ENCODE data around the gene IP6K1. TPM values are rescaled to one million over a fixed set of nuclear protein-coding genes. Genes with fewer than 3 reads are reported as not detected.

The IP6K1 gene
- total RNA-seq, 4 donors from 2014 or later = 13.5 to 22.2 (median 19.5) TPM

DNA sequence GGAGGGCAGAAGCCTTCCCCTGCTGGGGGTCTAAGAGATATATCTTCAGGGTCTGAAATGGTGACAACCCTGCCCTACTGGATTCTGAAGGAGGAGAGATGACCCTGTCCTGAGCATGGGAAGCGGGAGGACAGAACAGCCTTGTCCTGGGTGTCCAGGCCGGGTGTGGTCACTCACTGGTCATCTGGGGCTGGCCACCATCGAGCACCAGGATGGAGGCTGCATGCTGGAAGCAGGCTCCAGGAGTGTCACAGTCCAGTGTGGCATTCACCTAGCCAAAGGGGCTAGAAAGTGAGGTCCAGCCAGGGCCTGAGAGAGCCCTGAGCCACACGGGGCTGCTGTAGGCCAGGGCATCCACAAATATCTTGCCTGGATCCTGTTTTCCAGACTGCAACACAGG lies 8.1 kb upstream of the IP6K1 start:
- no peaks in the 10 kb centered on the region for H3K27me3 ChIP-seq
- H3K4me3 ChIP-seq = no peak overlapping the region
- no peak overlapping the region for H3K27ac ChIP-seq
- H3K36me3 ChIP-seq = no peaks in the 10 kb centered on the region
- in situ Hi-C loops (cut with MboI; ENCODE audit: low sequenced_read_pairs in 4 of 4) = no loop called here
- H3K9me3 ChIP-seq = no peaks in the 10 kb centered on the region
- TF ChIP-seq, protein P1, sequence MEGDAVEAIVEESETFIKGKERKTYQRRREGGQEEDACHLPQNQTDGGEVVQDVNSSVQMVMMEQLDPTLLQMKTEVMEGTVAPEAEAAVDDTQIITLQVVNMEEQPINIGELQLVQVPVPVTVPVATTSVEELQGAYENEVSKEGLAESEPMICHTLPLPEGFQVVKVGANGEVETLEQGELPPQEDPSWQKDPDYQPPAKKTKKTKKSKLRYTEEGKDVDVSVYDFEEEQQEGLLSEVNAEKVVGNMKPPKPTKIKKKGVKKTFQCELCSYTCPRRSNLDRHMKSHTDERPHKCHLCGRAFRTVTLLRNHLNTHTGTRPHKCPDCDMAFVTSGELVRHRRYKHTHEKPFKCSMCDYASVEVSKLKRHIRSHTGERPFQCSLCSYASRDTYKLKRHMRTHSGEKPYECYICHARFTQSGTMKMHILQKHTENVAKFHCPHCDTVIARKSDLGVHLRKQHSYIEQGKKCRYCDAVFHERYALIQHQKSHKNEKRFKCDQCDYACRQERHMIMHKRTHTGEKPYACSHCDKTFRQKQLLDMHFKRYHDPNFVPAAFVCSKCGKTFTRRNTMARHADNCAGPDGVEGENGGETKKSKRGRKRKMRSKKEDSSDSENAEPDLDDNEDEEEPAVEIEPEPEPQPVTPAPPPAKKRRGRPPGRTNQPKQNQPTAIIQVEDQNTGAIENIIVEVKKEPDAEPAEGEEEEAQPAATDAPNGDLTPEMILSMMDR (IDR thresholded peaks at IDR 0.05 in 4 of 5, conservative IDR thresholded peaks at IDR 0.05 in 1 of 5) = no peak
- TF ChIP-seq POLR2A (IDR thresholded peaks at IDR 0.05) = no peak
- intact Hi-C loops (cut with DNase I; ENCODE audit: low total_unique reads) = no loop called here
- ATAC-seq (no peak), DNase-seq (no peak)
- H3K4me1 ChIP-seq = no peaks in the 10 kb centered on the region

DNA sequence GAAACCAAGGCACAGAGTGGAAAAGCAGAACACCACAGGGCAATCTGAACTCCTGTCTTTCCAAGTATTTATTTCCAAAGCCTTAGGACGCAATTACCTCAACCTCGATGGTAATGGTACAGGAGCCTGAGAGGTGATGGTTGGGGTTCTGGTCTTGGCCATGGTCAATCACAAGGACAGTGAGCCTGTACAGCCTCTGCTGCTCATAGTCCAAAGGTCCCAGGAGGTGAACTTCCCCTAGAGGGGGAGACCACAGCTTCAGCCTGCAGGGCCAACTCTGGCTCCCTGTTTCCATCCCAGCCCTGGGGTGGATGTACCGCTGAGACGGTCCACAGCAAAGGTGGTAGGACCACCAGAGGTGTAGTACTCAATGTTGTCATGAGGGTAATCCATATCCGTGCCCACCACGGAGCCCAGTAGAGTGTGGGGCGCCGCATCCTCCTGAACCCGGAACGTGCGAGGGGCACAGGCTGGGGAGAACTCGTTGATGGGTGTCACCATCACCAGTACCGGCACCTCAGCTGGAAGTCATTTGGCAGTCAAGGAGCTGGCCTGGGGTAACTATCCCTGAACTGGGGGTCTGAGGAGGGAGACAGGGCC lies 7.2 kb upstream of the IP6K1 start:
- Histone ChIP-seq H3K4me3 (no peak overlapping the region), H3K36me3 (no peaks in the 10 kb centered on the region), H3K4me1 (no peaks in the 10 kb centered on the region), H3K27me3 (no peaks in the 10 kb centered on the region), H3K9me3 (no peaks in the 10 kb centered on the region), H3K27ac (no peak overlapping the region)
- TF ChIP-seq POLR2A (IDR thresholded peaks at IDR 0.05) = no peak
- TF ChIP-seq, protein P1 (IDR thresholded peaks at IDR 0.05 in 4 of 5, conservative IDR thresholded peaks at IDR 0.05 in 1 of 5) = no peak
- DNase-seq (no peak), ATAC-seq (no peak)
- intact Hi-C loops (cut with DNase I; ENCODE audit: low total_unique reads) = no loop called here
- in situ Hi-C loops (cut with MboI; ENCODE audit: low sequenced_read_pairs in 4 of 4) = no loop called here

GRCh38 chr3:49792371-49793150 lies 6.2 kb upstream of the IP6K1 start:
- H3K9me3 ChIP-seq = no peaks in the 10 kb centered on the region
- no peaks in the 10 kb centered on the region for H3K4me1 ChIP-seq
- intact Hi-C loops (cut with DNase I; ENCODE audit: low total_unique reads) (no loop called here), in situ Hi-C loops (cut with MboI; ENCODE audit: low sequenced_read_pairs in 4 of 4) (no loop called here)
- no peak overlapping the region for H3K27ac ChIP-seq
- no peak overlapping the region for H3K4me3 ChIP-seq
- H3K36me3 ChIP-seq = no peaks in the 10 kb centered on the region
- no peaks in the 10 kb centered on the region for H3K27me3 ChIP-seq
- TF ChIP-seq, protein P1 (IDR thresholded peaks at IDR 0.05 in 4 of 5, conservative IDR thresholded peaks at IDR 0.05 in 1 of 5) = no peak
- TF ChIP-seq POLR2A (IDR thresholded peaks at IDR 0.05) = no peak
- DNase-seq (no peak), ATAC-seq (no peak)

- Histone ChIP-seq H3K9me3 (no peaks in the 10 kb centered on the region), H3K27me3 (no peaks in the 10 kb centered on the region), H3K4me3 (no peak overlapping the region), H3K4me1 (peaks cover 0 to 7% of the 10 kb centered on the region in 2 donors), H3K36me3 (no peaks in the 10 kb centered on the region), H3K27ac (no peak overlapping the region)
- TF ChIP-seq, protein P1 (IDR thresholded peaks at IDR 0.05 in 4 of 5, conservative IDR thresholded peaks at IDR 0.05 in 1 of 5) = no peak
- TF ChIP-seq POLR2A (IDR thresholded peaks at IDR 0.05) = no peak
- DNase-seq (no peak), ATAC-seq (no peak)
- intact Hi-C loops (cut with DNase I; ENCODE audit: low total_unique reads) = no loop called here
- in situ Hi-C loops (cut with MboI; ENCODE audit: low sequenced_read_pairs in 4 of 4) = no loop called here
Observed at GRCh38 chr3:49791571-49791970, 5.2 kb upstream of the IP6K1 start.

Data from gastrocnemius medialis (tissue), 4 donors.